ENCODE measurements around the gene HOXA4.

DNA sequence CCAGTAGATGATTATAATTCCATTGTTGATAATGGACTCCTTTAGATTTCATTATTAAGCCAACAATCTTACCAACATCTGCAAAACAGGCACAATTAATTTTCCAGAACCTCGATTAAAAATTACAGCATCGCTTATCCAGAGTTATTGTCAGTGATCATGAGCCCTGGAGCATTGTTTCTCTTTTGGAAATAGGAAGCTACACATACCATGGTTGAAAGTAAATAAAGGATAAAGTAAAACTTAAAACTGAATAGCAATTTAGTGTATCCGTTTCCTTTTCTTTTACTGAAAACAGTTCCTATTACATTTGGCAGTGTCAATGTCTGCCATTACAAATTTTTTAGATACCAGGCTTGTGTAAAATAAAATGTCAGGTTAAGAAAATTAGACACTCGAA lies 18.2 kb downstream of the HOXA4 start:
- TF ChIP-seq, protein P1, sequence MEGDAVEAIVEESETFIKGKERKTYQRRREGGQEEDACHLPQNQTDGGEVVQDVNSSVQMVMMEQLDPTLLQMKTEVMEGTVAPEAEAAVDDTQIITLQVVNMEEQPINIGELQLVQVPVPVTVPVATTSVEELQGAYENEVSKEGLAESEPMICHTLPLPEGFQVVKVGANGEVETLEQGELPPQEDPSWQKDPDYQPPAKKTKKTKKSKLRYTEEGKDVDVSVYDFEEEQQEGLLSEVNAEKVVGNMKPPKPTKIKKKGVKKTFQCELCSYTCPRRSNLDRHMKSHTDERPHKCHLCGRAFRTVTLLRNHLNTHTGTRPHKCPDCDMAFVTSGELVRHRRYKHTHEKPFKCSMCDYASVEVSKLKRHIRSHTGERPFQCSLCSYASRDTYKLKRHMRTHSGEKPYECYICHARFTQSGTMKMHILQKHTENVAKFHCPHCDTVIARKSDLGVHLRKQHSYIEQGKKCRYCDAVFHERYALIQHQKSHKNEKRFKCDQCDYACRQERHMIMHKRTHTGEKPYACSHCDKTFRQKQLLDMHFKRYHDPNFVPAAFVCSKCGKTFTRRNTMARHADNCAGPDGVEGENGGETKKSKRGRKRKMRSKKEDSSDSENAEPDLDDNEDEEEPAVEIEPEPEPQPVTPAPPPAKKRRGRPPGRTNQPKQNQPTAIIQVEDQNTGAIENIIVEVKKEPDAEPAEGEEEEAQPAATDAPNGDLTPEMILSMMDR (IDR thresholded peaks at IDR 0.05): no peak
- TF ChIP-seq POLR2A (IDR thresholded peaks at IDR 0.05): no peak
